Activated CD4-positive, alpha-beta T cell treated with anti-CD3 and anti-CD28 coated beads, Interleukin-2, Interleukin-4, amounts not matched to agents 100 ng/mL and 50 ng/mL, durations not matched to agents 16 hours and 8 hours (primary cell): Measurements from ENCODE around the gene HOXC9.

Experiments
- DNase-seq: peaks from one replicate; pipeline ENCODE4 v3.0.0-alpha.2; 2020; ENCODE audit warnings: low spot score

HOXC9 gene

GRCh38 chr12:54000116-54001114 is at the start of gene HOXC9:
Gene HOXC9, plus strand, starts transcription at chr12:54000161. Its CDS starts 28 bp downstream, at chr12:54000189.
- no peak for DNase-seq

- DNase-seq = no peak
Observed at GRCh38 chr12:53950437-53950773, 49.6 kb upstream of the HOXC9 start.

GRCh38 chr12:53950789-53951576 is 49.0 kb upstream of the HOXC9 start:
- DNase-seq = no peak

- no peak for DNase-seq
Observed at GRCh38 chr12:53951577-53952334, 48.2 kb upstream of the HOXC9 start.

GRCh38 chr12:53952335-53952694 is 47.6 kb upstream of the HOXC9 start:
- DNase-seq = no peak

- peak; percentile 12 for DNase-seq
Observed at GRCh38 chr12:53952871-53953734, 46.9 kb upstream of the HOXC9 start.

GRCh38 chr12:53953831-53954693 is 45.9 kb upstream of the HOXC9 start:
- DNase-seq = no peak

- no peak for DNase-seq
Observed at GRCh38 chr12:53954694-53955035, 45.3 kb upstream of the HOXC9 start, which contains the start of gene HOXC12. Gene HOXC12, plus strand, starts transcription at chr12:53954903. Its CDS starts 27 bp downstream, at chr12:53954930.

GRCh38 chr12:53955036-53955775 is 44.8 kb upstream of the HOXC9 start:
- no peak for DNase-seq

- DNase-seq = no peak
Observed at GRCh38 chr12:53955776-53956250, 44.1 kb upstream of the HOXC9 start.

- DNase-seq = no peak
Observed at GRCh38 chr12:53956251-53956887, 43.6 kb upstream of the HOXC9 start.

- no peak for DNase-seq
Observed at GRCh38 chr12:53956914-53957536, 42.9 kb upstream of the HOXC9 start.

- DNase-seq = no peak
Observed at GRCh38 chr12:53958128-53958527, 41.8 kb upstream of the HOXC9 start.

- DNase-seq = no peak
Observed at GRCh38 chr12:53959314-53959713, 40.6 kb upstream of the HOXC9 start.

- no peak for DNase-seq
Observed at GRCh38 chr12:53960187-53961024, 39.6 kb upstream of the HOXC9 start.

- DNase-seq = no peak
Observed at GRCh38 chr12:53961025-53961761, 38.8 kb upstream of the HOXC9 start.

- DNase-seq = no peak
Observed at GRCh38 chr12:53963005-53963404, 37.0 kb upstream of the HOXC9 start.
